Upper lobe of left lung (tissue), 6 donors: ENCODE results near the gene OR52R1. TPM values are rescaled to one million over a fixed set of nuclear protein-coding genes. Genes with fewer than 3 reads are reported as not detected.

Experiments
- ATAC-seq, 2 donors: fragments of 200-7000 bp; cut with Tn5 transposase; one replicate each; pipeline ENCODE4 v1.9.1; 2022; ENCODE audit warnings: mild to moderate bottlenecking in 2 of 2, moderate library complexity in 2 of 2; ENCODE audit not compliant: low FRiP score in 2 of 2
- DNase-seq, 2 donors: peaks; one replicate each; pipeline ENCODE4 v3.0.0-alpha.2; 2019 to 2020
- H3K27ac ChIP-seq, 4 donors: fragments of 200-600 bp; sonication (generic); one replicate each; pipeline ENCODE4 v1.5.1; 2016 to 2019
- H3K27me3 ChIP-seq, 4 donors: fragments of 200-600 bp; sonication (generic); one replicate each; pipeline ENCODE4 v1.5.1; 2017 to 2019
- H3K36me3 ChIP-seq, 4 donors: fragments of 200-600 bp; sonication (generic); one replicate each; pipeline ENCODE4 v1.5.1; 2016 to 2019
- H3K4me1 ChIP-seq, 4 donors: fragments of 200-600 bp; sonication (generic); one replicate each; pipeline ENCODE4 v1.5.1; 2018 to 2019
- H3K4me3 ChIP-seq, 4 donors: fragments of 200-600 bp; sonication (generic); one replicate each; pipeline ENCODE4 v1.5.1; 2017 to 2019; ENCODE audit warnings: mild to moderate bottlenecking in 2 of 4, moderate library complexity in 1 of 4
- H3K9me3 ChIP-seq, 4 donors: fragments of 200-600 bp; sonication (generic); one replicate each; pipeline ENCODE4 v1.5.1; 2018 to 2019
- EP300 ChIP-seq, 4 donors: sonication (generic); formaldehyde crosslinking; IDR thresholded peaks; one replicate each; pipeline ENCODE4 v1.5.1; 2017; ENCODE audit warnings: antibody characterized with exemption in 4 of 4, control low read depth in 2 of 4
- POLR2A ChIP-seq, 4 donors: fragments of 450-650 bp; IDR thresholded peaks; one replicate each; pipeline ENCODE4 v1.5.1; 2016 to 2017; ENCODE audit warnings: antibody characterized with exemption in 4 of 4, mild to moderate bottlenecking in 2 of 4
- POLR2AphosphoS5 ChIP-seq, 2 donors: sonication (generic); formaldehyde crosslinking; IDR thresholded peaks; one replicate each; pipeline ENCODE4 v1.5.1; 2017; ENCODE audit warnings: antibody characterized with exemption in 2 of 2
- WGBS, 2 donors: methylation state at CpG; one replicate each; pipeline ENCODE4 v1.1.5; 2017 to 2018; 5-methylcytosine and 5-hydroxymethylcytosine counted together
- total RNA-seq, 6 donors: library from RNA; depleted of rRNA in 4 of 6; stranded (reverse); fragments of >200 nt in 4 of 6; gene quantifications; one replicate each; pipeline versions ENCODE4 v1.1.0 to v1.2.1, GENCODE V29; 2016 to 2021
- TF ChIP-seq, protein P1 (sequence below), 6 experiments: fragments of 450-650 bp in 4 of 6; fragments of 200-600 bp in 2 of 6; sonication (generic) in 2 of 6; IDR thresholded peaks; one replicate each; pipeline ENCODE4 v1.5.1; 2016 to 2019; ENCODE audit warnings: antibody characterized with exemption in 6 of 6
- donor health status: DM: no; HTN: no; CAD: no; lungs with moderate emphysema.
- donor health status: DM: no; HTN: yes; CAD: no; lungs with severe emphysema.

The OR52R1 gene
- total RNA-seq, 6 donors from 2014 or later, result not detected

DNA sequence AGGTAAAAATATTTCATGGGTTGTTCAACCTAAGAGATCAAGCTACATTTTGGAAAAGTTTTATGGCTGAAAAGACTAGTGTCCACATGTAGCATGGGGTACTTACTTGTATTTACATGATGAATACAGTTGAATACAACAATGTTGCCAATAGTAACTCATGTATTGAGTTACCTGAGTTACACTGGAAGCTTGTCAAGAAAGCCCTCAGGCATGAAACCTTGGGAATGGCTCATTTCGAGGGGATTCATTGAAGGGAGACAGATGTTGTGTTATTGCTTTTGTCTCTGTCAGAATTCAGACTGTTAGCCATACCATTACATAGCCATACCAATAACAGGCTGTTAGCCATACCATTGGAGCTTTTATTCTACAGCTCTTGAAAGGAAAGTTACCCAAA lies 26.2 kb upstream of the OR52R1 start:
- Histone ChIP-seq H3K4me1 (no peaks in the 10 kb centered on the region), H3K27me3 (no peaks in the 10 kb centered on the region), H3K36me3 (no peaks in the 10 kb centered on the region), H3K4me3 (no peak overlapping the region), H3K9me3 (no peaks in the 10 kb centered on the region), H3K27ac (no peak overlapping the region)
- ATAC-seq (no peak), DNase-seq (no peak)
- 54 to 81% methylated on average over 1 of the region's 1 CpG for WGBS, 2 donors
- TF ChIP-seq POLR2AphosphoS5 (IDR thresholded peaks at IDR 0.05) (no peak), EP300 (IDR thresholded peaks at IDR 0.05) (no peak), POLR2A (IDR thresholded peaks at IDR 0.05) (no peak)
- TF ChIP-seq, protein P1, sequence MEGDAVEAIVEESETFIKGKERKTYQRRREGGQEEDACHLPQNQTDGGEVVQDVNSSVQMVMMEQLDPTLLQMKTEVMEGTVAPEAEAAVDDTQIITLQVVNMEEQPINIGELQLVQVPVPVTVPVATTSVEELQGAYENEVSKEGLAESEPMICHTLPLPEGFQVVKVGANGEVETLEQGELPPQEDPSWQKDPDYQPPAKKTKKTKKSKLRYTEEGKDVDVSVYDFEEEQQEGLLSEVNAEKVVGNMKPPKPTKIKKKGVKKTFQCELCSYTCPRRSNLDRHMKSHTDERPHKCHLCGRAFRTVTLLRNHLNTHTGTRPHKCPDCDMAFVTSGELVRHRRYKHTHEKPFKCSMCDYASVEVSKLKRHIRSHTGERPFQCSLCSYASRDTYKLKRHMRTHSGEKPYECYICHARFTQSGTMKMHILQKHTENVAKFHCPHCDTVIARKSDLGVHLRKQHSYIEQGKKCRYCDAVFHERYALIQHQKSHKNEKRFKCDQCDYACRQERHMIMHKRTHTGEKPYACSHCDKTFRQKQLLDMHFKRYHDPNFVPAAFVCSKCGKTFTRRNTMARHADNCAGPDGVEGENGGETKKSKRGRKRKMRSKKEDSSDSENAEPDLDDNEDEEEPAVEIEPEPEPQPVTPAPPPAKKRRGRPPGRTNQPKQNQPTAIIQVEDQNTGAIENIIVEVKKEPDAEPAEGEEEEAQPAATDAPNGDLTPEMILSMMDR (IDR thresholded peaks at IDR 0.05), result no peak

DNA sequence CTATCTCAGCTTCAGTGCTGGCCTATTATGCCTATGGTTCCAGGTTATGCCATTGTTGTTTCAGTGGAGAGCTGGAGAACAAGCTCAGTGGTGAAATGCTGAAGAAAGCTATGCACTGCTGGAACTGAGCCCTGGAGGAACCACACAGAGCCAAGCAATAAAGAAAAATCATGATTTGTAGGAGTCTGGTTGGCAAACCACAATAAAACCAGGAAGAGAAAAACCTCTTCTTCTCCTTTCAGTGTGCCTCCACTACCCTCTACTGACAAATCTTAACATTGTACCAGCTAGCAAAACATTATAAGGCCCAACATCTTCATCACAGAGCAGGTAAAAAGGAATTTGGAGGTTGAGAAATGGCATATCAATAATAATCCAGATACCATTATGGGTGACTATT lies 22.2 kb upstream of the OR52R1 start:
- TF ChIP-seq EP300 (IDR thresholded peaks at IDR 0.05) (no peak), POLR2A (IDR thresholded peaks at IDR 0.05) (no peak)
- TF ChIP-seq, protein P1 (IDR thresholded peaks at IDR 0.05), result no peak
- Histone ChIP-seq H3K4me3 (no peak overlapping the region), H3K27me3 (no peaks in the 10 kb centered on the region), H3K4me1 (no peaks in the 10 kb centered on the region), H3K9me3 (no peaks in the 10 kb centered on the region), H3K27ac (no peak overlapping the region), H3K36me3 (no peaks in the 10 kb centered on the region)
- no peak for DNase-seq
- ATAC-seq, result no peak

DNA sequence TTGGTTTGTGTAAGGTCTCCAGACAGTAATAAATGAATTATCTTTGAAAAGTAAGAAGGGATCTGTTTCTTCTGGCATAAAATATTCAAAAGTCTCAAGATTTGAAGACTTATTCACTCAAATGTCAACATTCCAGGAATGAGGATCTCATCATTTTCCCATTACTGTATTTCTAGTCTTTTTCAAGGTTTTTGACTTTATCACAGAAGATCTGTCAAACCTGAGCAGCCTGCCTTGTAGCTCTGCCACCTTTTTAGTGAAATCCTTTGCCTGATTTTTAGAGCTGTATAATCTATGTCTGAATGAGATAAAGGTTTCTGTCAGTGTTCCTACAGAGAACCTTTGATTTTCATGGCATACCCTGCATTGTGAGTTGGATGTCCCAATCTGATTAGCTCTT lies 21.0 kb upstream of the OR52R1 start:
- Histone ChIP-seq H3K27me3 (no peaks in the 10 kb centered on the region), H3K4me3 (no peak overlapping the region), H3K4me1 (no peaks in the 10 kb centered on the region), H3K36me3 (no peaks in the 10 kb centered on the region), H3K27ac (no peak overlapping the region), H3K9me3 (no peaks in the 10 kb centered on the region)
- DNase-seq, result no peak
- no peak for TF ChIP-seq POLR2AphosphoS5 (IDR thresholded peaks at IDR 0.05)
- TF ChIP-seq POLR2A (IDR thresholded peaks at IDR 0.05), result no peak
- TF ChIP-seq EP300 (IDR thresholded peaks at IDR 0.05), result no peak
- TF ChIP-seq, protein P1 (IDR thresholded peaks at IDR 0.05), result no peak
- no peak for ATAC-seq

DNA sequence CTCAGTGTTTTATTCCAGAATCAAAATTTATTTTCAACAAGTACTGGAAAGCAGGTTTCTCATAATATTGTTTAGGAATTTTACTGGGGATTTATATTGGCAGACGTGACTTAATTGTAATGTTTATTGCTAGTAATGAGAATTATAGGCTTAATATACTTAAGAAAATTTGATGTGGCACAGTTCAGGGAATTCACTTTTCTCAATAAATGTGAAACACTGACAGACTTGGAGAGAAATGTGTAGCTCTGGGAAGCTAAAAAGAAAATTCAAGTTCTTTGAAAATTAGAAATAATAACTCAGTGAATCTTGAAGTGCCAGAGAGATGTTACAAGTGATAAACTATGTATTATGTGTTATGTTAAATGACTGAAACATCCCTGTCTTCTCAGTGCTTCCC lies 16.8 kb upstream of the OR52R1 start, which contains the start of gene OR51F2:
OR51F2 (plus strand) TSS at position 301 of the 400 bp plus-strand sequence. CDS start 101 bp downstream, outside the sequence.
- H3K9me3 ChIP-seq, result no peaks in the 10 kb centered on the region
- TF ChIP-seq EP300 (IDR thresholded peaks at IDR 0.05) (no peak), POLR2A (IDR thresholded peaks at IDR 0.05) (no peak), POLR2AphosphoS5 (IDR thresholded peaks at IDR 0.05) (no peak)
- TF ChIP-seq, protein P1 (IDR thresholded peaks at IDR 0.05), result no peak
- DNase-seq, result no peak
- H3K27ac ChIP-seq, result no peak within 1 kb of the TSS
- H3K4me1 ChIP-seq, result no peaks in the 10 kb centered on the region
- no peaks in the 10 kb centered on the region for H3K27me3 ChIP-seq
- H3K4me3 ChIP-seq, result no peak within 1 kb of the TSS
- ATAC-seq, result no peak
- H3K36me3 ChIP-seq, result no peaks in the 10 kb centered on the region
- 84 to 89% methylated on average over 1 of the region's 1 CpG for WGBS, 2 donors

DNA sequence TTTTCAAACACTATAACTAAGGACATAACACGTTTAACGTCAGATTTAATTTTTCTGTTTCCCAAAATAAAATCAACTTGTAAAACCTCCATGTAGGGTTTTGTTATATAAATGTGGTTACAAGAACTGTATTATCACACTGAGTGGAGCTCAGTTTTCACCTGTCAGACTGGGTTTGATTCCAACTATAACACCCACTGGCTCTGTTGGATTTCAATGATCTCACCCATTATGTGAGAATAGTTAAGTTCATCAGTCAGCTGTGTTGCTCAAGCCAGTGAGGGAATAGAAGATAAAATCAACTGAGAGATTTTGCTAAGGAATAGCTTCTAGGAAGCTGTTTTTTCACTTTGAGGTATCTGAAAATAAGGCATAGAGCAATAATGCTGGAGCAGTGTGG lies 5.1 kb upstream of the OR52R1 start:
- no peaks in the 10 kb centered on the region for H3K9me3 ChIP-seq
- no peak overlapping the region for H3K4me3 ChIP-seq
- no peaks in the 10 kb centered on the region for H3K4me1 ChIP-seq
- no peak overlapping the region for H3K27ac ChIP-seq
- WGBS, 2 donors, result 82 to 84% methylated on average over 2 of the region's 2 CpGs
- H3K36me3 ChIP-seq, result no peaks in the 10 kb centered on the region
- no peak for TF ChIP-seq EP300 (IDR thresholded peaks at IDR 0.05)
- no peak for TF ChIP-seq POLR2A (IDR thresholded peaks at IDR 0.05)
- TF ChIP-seq, protein P1 (IDR thresholded peaks at IDR 0.05), result no peak
- TF ChIP-seq POLR2AphosphoS5 (IDR thresholded peaks at IDR 0.05), result no peak
- DNase-seq, result no peak
- ATAC-seq, result no peak
- H3K27me3 ChIP-seq, result no peaks in the 10 kb centered on the region
